ENCODE measurements around the gene PACSIN2. TPM values are rescaled to one million over a fixed set of nuclear protein-coding genes. Genes with fewer than 3 reads are reported as not detected.
"Not testable (repeated sequence)": the region's sequence is repeated elsewhere in the genome, so short reads cannot be mapped to it uniquely, and the experiment has no call there.

The PACSIN2 gene
- total RNA-seq, 2 experiments from 2014 or later, result 33.5 to 35.1 TPM

- ChIA-PET CTCF (no interaction called here), POLR2A (no interaction called here)
- Mint-ChIP-seq H3K4me1 (peaks cover 4% of the 10 kb centered on the region), H3K27ac (no peak overlapping the region), H3K4me3 (no peak overlapping the region), H3K27me3 (no peaks in the 10 kb centered on the region), H3K9me3 (no peaks in the 10 kb centered on the region), H3K36me3 (ENCODE audit: low read depth) (no peaks in the 10 kb centered on the region)
- no peak for DNase-seq
These were observed 35.3 kb downstream of the PACSIN2 start for GRCh38 chr22:42979606-42980005.

GRCh38 chr22:42978453-42979103, 36.4 kb downstream of the PACSIN2 start:
- ChIA-PET POLR2A (interaction anchor here (0.6 kb wide), 1 partner anchor 29 kb away, joined by 3 read pairs; no protein-coding TSS in a partner anchor), CTCF (no interaction called here)
- DNase-seq, result no peak
- no peaks in the 10 kb centered on the region for H3K36me3 Mint-ChIP-seq (ENCODE audit: low read depth)
- no peak overlapping the region for H3K4me3 Mint-ChIP-seq
- H3K4me1 Mint-ChIP-seq, result peaks cover 4% of the 10 kb centered on the region
- no peaks in the 10 kb centered on the region for H3K9me3 Mint-ChIP-seq
- no peak overlapping the region for H3K27ac Mint-ChIP-seq
- H3K27me3 Mint-ChIP-seq, result no peaks in the 10 kb centered on the region

- CTCF ChIA-PET, result no interaction called here
- no peak for DNase-seq
- H3K9me3 Mint-ChIP-seq, result no peaks in the 10 kb centered on the region
- H3K4me1 Mint-ChIP-seq, result peaks cover 4% of the 10 kb centered on the region
- H3K36me3 Mint-ChIP-seq (ENCODE audit: low read depth), result no peaks in the 10 kb centered on the region
- no peak overlapping the region for H3K4me3 Mint-ChIP-seq
- no peaks in the 10 kb centered on the region for H3K27me3 Mint-ChIP-seq
- POLR2A ChIA-PET, result no interaction called here
- no peak overlapping the region for H3K27ac Mint-ChIP-seq
These were observed 37.4 kb downstream of the PACSIN2 start for GRCh38 chr22:42977569-42977968.

GRCh38 chr22:42976217-42976933, 38.6 kb downstream of the PACSIN2 start:
- H3K27me3 Mint-ChIP-seq, result no peaks in the 10 kb centered on the region
- H3K9me3 Mint-ChIP-seq, result peaks cover 3% of the 10 kb centered on the region
- ChIA-PET CTCF (no interaction called here), POLR2A (no interaction called here)
- no peak for DNase-seq
- H3K4me3 Mint-ChIP-seq, result no peak overlapping the region
- H3K4me1 Mint-ChIP-seq, result peaks cover 5% of the 10 kb centered on the region
- no peak overlapping the region for H3K27ac Mint-ChIP-seq
- H3K36me3 Mint-ChIP-seq (ENCODE audit: low read depth), result peaks cover 4% of the 10 kb centered on the region

- POLR2A ChIA-PET, result no interaction called here
- Mint-ChIP-seq H3K9me3 (peaks cover 7% of the 10 kb centered on the region), H3K36me3 (ENCODE audit: low read depth) (peaks cover 13% of the 10 kb centered on the region), H3K4me1 (peaks cover 7% of the 10 kb centered on the region), H3K4me3 (no peak overlapping the region), H3K27ac (no peak overlapping the region), H3K27me3 (no peaks in the 10 kb centered on the region)
- DNase-seq, result no peak
- CTCF ChIA-PET, result no interaction called here
These were observed 40.7 kb downstream of the PACSIN2 start for GRCh38 chr22:42974223-42974622.

- Mint-ChIP-seq H3K27ac (no peak overlapping the region), H3K9me3 (peaks cover 7% of the 10 kb centered on the region), H3K36me3 (ENCODE audit: low read depth) (peaks cover 13% of the 10 kb centered on the region), H3K27me3 (no peaks in the 10 kb centered on the region), H3K4me3 (no peak overlapping the region), H3K4me1 (peaks cover 3% of the 10 kb centered on the region)
- no peak for DNase-seq
- CTCF ChIA-PET, result no interaction called here
- POLR2A ChIA-PET, result no interaction called here
These were observed 41.4 kb downstream of the PACSIN2 start for GRCh38 chr22:42973536-42973881.

- H3K4me3 Mint-ChIP-seq, result no peak overlapping the region
- DNase-seq, result no peak
- POLR2A ChIA-PET, result no interaction called here
- peaks cover 18% of the 10 kb centered on the region for H3K36me3 Mint-ChIP-seq (ENCODE audit: low read depth)
- H3K27me3 Mint-ChIP-seq, result no peaks in the 10 kb centered on the region
- H3K27ac Mint-ChIP-seq, result no peak overlapping the region
- CTCF ChIA-PET, result no interaction called here
- H3K9me3 Mint-ChIP-seq, result peaks cover 7% of the 10 kb centered on the region
- H3K4me1 Mint-ChIP-seq, result peaks cover 3% of the 10 kb centered on the region
These were observed 42.1 kb downstream of the PACSIN2 start for GRCh38 chr22:42972649-42973535.

- POLR2A ChIA-PET, H3K4me1 Mint-ChIP-seq, H3K27ac Mint-ChIP-seq, CTCF ChIA-PET, DNase-seq, H3K4me3 Mint-ChIP-seq, H3K9me3 Mint-ChIP-seq, H3K27me3 Mint-ChIP-seq: not testable (repeated sequence)
- H3K36me3 Mint-ChIP-seq (ENCODE audit: low read depth), result peaks cover 19% of the 10 kb centered on the region
These were observed 43.5 kb downstream of the PACSIN2 start for GRCh38 chr22:42971473-42971860.

- Mint-ChIP-seq H3K27me3 (no peaks in the 10 kb centered on the region), H3K4me3 (no peak overlapping the region), H3K27ac (no peak overlapping the region), H3K9me3 (peaks cover 7% of the 10 kb centered on the region), H3K4me1 (peaks cover 19% of the 10 kb centered on the region), H3K36me3 (ENCODE audit: low read depth) (peaks cover 19% of the 10 kb centered on the region)
- POLR2A ChIA-PET, result no interaction called here
- CTCF ChIA-PET, result no interaction called here
- no peak for DNase-seq
These were observed 44.9 kb downstream of the PACSIN2 start for GRCh38 chr22:42970029-42970428.

- CTCF ChIA-PET, result no interaction called here
These were observed 45.5 kb downstream of the PACSIN2 start for GRCh38 chr22:42969348-42969975.

GRCh38 chr22:42967933-42968332, 47.0 kb downstream of the PACSIN2 start:
- H3K27ac Mint-ChIP-seq, result no peak overlapping the region
- H3K27me3 Mint-ChIP-seq, result no peaks in the 10 kb centered on the region
- peaks cover 27% of the 10 kb centered on the region for H3K36me3 Mint-ChIP-seq (ENCODE audit: low read depth)
- ChIA-PET CTCF (no interaction called here), POLR2A (no interaction called here)
- no peak overlapping the region for H3K4me3 Mint-ChIP-seq
- H3K9me3 Mint-ChIP-seq, result peaks cover 7% of the 10 kb centered on the region
- H3K4me1 Mint-ChIP-seq, result peaks cover 32% of the 10 kb centered on the region
- no peak for DNase-seq

More at GRCh38 chr22:42969348-42969975, 45.5 kb downstream of the PACSIN2 start:
- POLR2A ChIA-PET, result no interaction called here
- no peak for DNase-seq
- Mint-ChIP-seq H3K9me3 (peaks cover 7% of the 10 kb centered on the region), H3K27me3 (no peaks in the 10 kb centered on the region), H3K4me1 (peaks cover 24% of the 10 kb centered on the region), H3K27ac (no peak overlapping the region), H3K4me3 (no peak overlapping the region), H3K36me3 (ENCODE audit: low read depth) (peaks cover 19% of the 10 kb centered on the region)

GRCh38 chr22:42967005-42967404, 47.9 kb downstream of the PACSIN2 start:
- Mint-ChIP-seq H3K36me3 (ENCODE audit: low read depth) (peaks cover 26% of the 10 kb centered on the region), H3K4me3 (no peak overlapping the region), H3K9me3 (peaks cover 4% of the 10 kb centered on the region), H3K27me3 (no peaks in the 10 kb centered on the region), H3K27ac (no peak overlapping the region), H3K4me1 (peaks cover 37% of the 10 kb centered on the region)
- ChIA-PET POLR2A (no interaction called here), CTCF (no interaction called here)
- DNase-seq, result no peak

- H3K4me1 Mint-ChIP-seq, result peaks cover 42% of the 10 kb centered on the region
- POLR2A ChIA-PET, result no interaction called here
- no peak overlapping the region for H3K4me3 Mint-ChIP-seq
These were observed 48.5 kb downstream of the PACSIN2 start for GRCh38 chr22:42966497-42966896.

More at GRCh38 chr22:42966497-42966896, 48.5 kb downstream of the PACSIN2 start:
- Mint-ChIP-seq H3K27ac (no peak overlapping the region), H3K27me3 (no peaks in the 10 kb centered on the region), H3K9me3 (peaks cover 4% of the 10 kb centered on the region), H3K36me3 (ENCODE audit: low read depth) (peaks cover 25% of the 10 kb centered on the region)
- CTCF ChIA-PET, result no interaction called here
- DNase-seq, result no peak

All from activated CD4-positive, alpha-beta memory T cell treated with anti-CD3 and anti-CD28 coated beads, Interleukin-2, amount 10 ng/mL, durations not matched to agents 7 days and 5 days (primary cell).